H9 (cell line): ENCODE results near the gene SCYGR1. TPM values are rescaled to one million over a fixed set of nuclear protein-coding genes. Genes with fewer than 3 reads are reported as not detected.

Source experiments
- DNase-seq: peaks from one replicate; pipeline ENCODE4 v3.0.0-alpha.2; 2017
- H2AFZ ChIP-seq: one replicate; pipeline ENCODE4 v1.6.1; 2013; ENCODE audit warnings: mild to moderate bottlenecking, low read length, control low read depth, moderate library complexity
- H2AK5ac ChIP-seq: 2 replicates; pipeline ENCODE4 v1.6.1; 2013; ENCODE audit warnings: low read length, control low read depth, mixed read lengths; ENCODE audit not compliant: insufficient read length
- H2BK120ac ChIP-seq: one replicate; pipeline ENCODE4 v1.6.1; 2013; ENCODE audit warnings: low read depth, mild to moderate bottlenecking, low read length, control low read depth, inconsistent platforms; ENCODE audit not compliant: poor library complexity, severe bottlenecking
- H2BK12ac ChIP-seq: 2 replicates; pipeline ENCODE4 v1.6.1; 2013; ENCODE audit warnings: low read length, control low read depth, mixed read lengths, low read depth; ENCODE audit not compliant: insufficient read length
- H2BK15ac ChIP-seq: 2 replicates; pipeline ENCODE4 v1.6.1; 2013; ENCODE audit warnings: low read depth, low read length, control low read depth
- H2BK20ac ChIP-seq: one replicate; pipeline ENCODE4 v1.6.1; 2013; ENCODE audit warnings: low read depth, mild to moderate bottlenecking, low read length, control low read depth, inconsistent platforms; ENCODE audit not compliant: poor library complexity, severe bottlenecking
- H2BK5ac ChIP-seq: 2 replicates; pipeline ENCODE4 v1.6.1; 2013; ENCODE audit warnings: low read length, control low read depth, mixed read lengths; ENCODE audit not compliant: insufficient read length
- H3K14ac ChIP-seq: 2 replicates; pipeline ENCODE4 v1.6.1; 2013; ENCODE audit warnings: low read length, control low read depth; ENCODE audit not compliant: insufficient read depth
- H3K18ac ChIP-seq: 2 replicates; pipeline ENCODE4 v1.6.1; 2013; ENCODE audit warnings: low read depth, mild to moderate bottlenecking, mixed read lengths, low read length, control low read depth; ENCODE audit not compliant: insufficient read length
- H3K23ac ChIP-seq: 2 replicates; pipeline ENCODE4 v1.6.1; 2013; ENCODE audit warnings: low read length, control low read depth, mixed read lengths, low read depth; ENCODE audit not compliant: insufficient read length
- H3K23me2 ChIP-seq: 2 replicates; pipeline ENCODE4 v1.6.1; 2013; ENCODE audit warnings: low read depth, mild to moderate bottlenecking, mixed read lengths, low read length, control low read depth; ENCODE audit not compliant: insufficient read length, poor library complexity, severe bottlenecking
- H3K27ac ChIP-seq: 2 replicates; pipeline ENCODE4 v1.5.1; 2013; ENCODE audit warnings: low read length, control low read depth, mixed read lengths, low read depth; ENCODE audit not compliant: insufficient read length
- H3K27me3 ChIP-seq: 2 replicates; pipeline ENCODE4 v1.6.1; 2013; ENCODE audit warnings: low read length, control low read depth, inconsistent platforms; ENCODE audit not compliant: insufficient read depth
- H3K4ac ChIP-seq: 2 replicates; pipeline ENCODE4 v1.6.1; 2013; ENCODE audit warnings: low read depth, mild to moderate bottlenecking, control low read depth, inconsistent platforms, low read length, moderate library complexity
- H3K4me1 ChIP-seq: 2 replicates; pipeline ENCODE4 v1.6.1; 2013; ENCODE audit warnings: low read length, control low read depth, inconsistent platforms; ENCODE audit not compliant: insufficient read depth
- H3K4me2 ChIP-seq: 2 replicates; pipeline ENCODE4 v1.6.1; 2013; ENCODE audit warnings: low read length, control low read depth, mixed read lengths; ENCODE audit not compliant: insufficient read length, insufficient read depth
- H3K56ac ChIP-seq: 2 replicates; pipeline ENCODE4 v1.6.1; 2013; ENCODE audit warnings: low read depth, mild to moderate bottlenecking, mixed read lengths, low read length, control low read depth; ENCODE audit not compliant: insufficient read length
- H3K79me1 ChIP-seq: 2 replicates; pipeline ENCODE4 v1.6.1; 2013; ENCODE audit warnings: low read depth, mild to moderate bottlenecking, moderate library complexity, low read length, control low read depth, inconsistent platforms; ENCODE audit not compliant: insufficient read depth, poor library complexity, severe bottlenecking
- H3K79me2 ChIP-seq: 2 replicates; pipeline ENCODE4 v1.6.1; 2013; ENCODE audit warnings: low read length, control low read depth, inconsistent platforms; ENCODE audit not compliant: insufficient read depth
- H3K9ac ChIP-seq: 2 replicates; pipeline ENCODE4 v1.6.1; 2013; ENCODE audit warnings: low read length, control low read depth, mixed read lengths; ENCODE audit not compliant: insufficient read length; ENCODE audit errors: extremely low read depth
- H3K9me3 ChIP-seq: one replicate; pipeline ENCODE4 v1.6.1; 2013; ENCODE audit warnings: low read depth, low read length, inconsistent platforms; ENCODE audit not compliant: control insufficient read depth
- H3T11ph ChIP-seq: one replicate; pipeline ENCODE4 v1.6.1; 2013; ENCODE audit warnings: mild to moderate bottlenecking, low read length, control low read depth, inconsistent platforms
- H4K20me1 ChIP-seq: one replicate; pipeline ENCODE4 v1.6.1; 2013; ENCODE audit not compliant: control insufficient read depth, insufficient read length, insufficient read depth
- H4K5ac ChIP-seq: 2 replicates; pipeline ENCODE4 v1.6.1; 2013; ENCODE audit warnings: low read depth, mild to moderate bottlenecking, mixed read lengths, low read length, control low read depth; ENCODE audit not compliant: insufficient read length
- H4K8ac ChIP-seq: replicated peaks from 2 replicates; pipeline ENCODE4 v1.6.1; 2013; ENCODE audit warnings: low read length, control low read depth, mixed read lengths, low read depth; ENCODE audit not compliant: insufficient read length
- H4K91ac ChIP-seq: 2 replicates; pipeline ENCODE4 v1.6.1; 2013; ENCODE audit warnings: low read depth, mild to moderate bottlenecking, moderate library complexity, mixed read lengths, low read length, control low read depth; ENCODE audit not compliant: insufficient read length
- H3K27ac Mint-ChIP-seq, 3 experiments: 2 replicates in 2 of 3; 3 replicates in 1 of 3; pipeline ENCODE4 v1.8.0; 2020 to 2021; ENCODE audit warnings: mixed read lengths in 3 of 3, mild to moderate bottlenecking in 1 of 3, moderate library complexity in 1 of 3
- H3K27me3 Mint-ChIP-seq: 2 replicates; pipeline ENCODE4 v1.8.0; 2021; ENCODE audit warnings: low read depth, mild to moderate bottlenecking, moderate library complexity, mixed read lengths
- H3K36me3 Mint-ChIP-seq, 3 experiments: 2 replicates in 2 of 3; 3 replicates in 1 of 3; pipeline ENCODE4 v1.8.0; 2020 to 2021; ENCODE audit warnings: low read depth in 3 of 3, mixed read lengths in 3 of 3; ENCODE audit not compliant: insufficient read depth in 1 of 3
- H3K4me1 Mint-ChIP-seq, 2 experiments: 2 replicates each; pipeline ENCODE4 v1.8.0; 2020; ENCODE audit warnings: mixed read lengths in 2 of 2
- H3K4me3 Mint-ChIP-seq, 2 experiments: 2 replicates in 1 of 2; 3 replicates in 1 of 2; pipeline ENCODE4 v1.8.0; 2020 to 2021; ENCODE audit warnings: mild to moderate bottlenecking in 2 of 2, mixed read lengths in 2 of 2, moderate library complexity in 1 of 2
- H3K9me3 Mint-ChIP-seq, 2 experiments: 2 replicates in 1 of 2; 3 replicates in 1 of 2; pipeline ENCODE4 v1.8.0; 2020; ENCODE audit warnings: mild to moderate bottlenecking in 2 of 2, mixed read lengths in 2 of 2, moderate library complexity in 1 of 2
- CTCF ChIP-seq: fragments of 200-600 bp; sonication (generic); conservative IDR thresholded peaks from 3 replicates; pipeline ENCODE4 v1.8.0; 2021; ENCODE audit warnings: antibody characterized with exemption, mild to moderate bottlenecking
- WGBS: extraction: QIAGEN DNeasy Blood & Tissue Kit; methylation state at CpG from one replicate; pipeline ENCODE4 v1.1.7; 2013; ENCODE audit warnings: missing lambda C conversion rate, low lambda C conversion rate, mixed read lengths; ENCODE audit not compliant: insufficient read length; ENCODE audit errors: extremely low coverage; 5-methylcytosine and 5-hydroxymethylcytosine counted together
- total RNA-seq: library from RNA; stranded (reverse); gene quantifications from 2 replicates; pipeline ENCODE4 v1.2.1, GENCODE V29; 2021

SCYGR1 gene
- total RNA-seq, 1 experiment from 2014 or later: not detected

- no peaks in the 10 kb centered on the region for H3K79me2 ChIP-seq
Measured at GRCh38 chr2:227377467-227378351, 10.0 kb downstream of the SCYGR1 start.

More at GRCh38 chr2:227377467-227378351, 10.0 kb downstream of the SCYGR1 start:
- no peak overlapping the region for H4K8ac ChIP-seq
- no peaks in the 10 kb centered on the region for H3K4me1 ChIP-seq
- no CpG with 5 or more reads among the region's 8 CpGs for WGBS
- no peak overlapping the region for H2AK5ac ChIP-seq
- Mint-ChIP-seq H3K27me3 (no peaks in the 10 kb centered on the region), H3K4me1 (peaks cover 10 to 12% of the 10 kb centered on the region in 2 experiments), H3K36me3 (no peaks in the 10 kb centered on the region), H3K9me3 (no peaks in the 10 kb centered on the region), H3K27ac (no peak overlapping the region; a peak in 1 of 7 replicates), H3K4me3 (no peak overlapping the region)
- H3K23ac ChIP-seq: no peak overlapping the region
- no peak overlapping the region for H2BK5ac ChIP-seq
- H3K79me1 ChIP-seq: no peaks in the 10 kb centered on the region
- TF ChIP-seq CTCF: peak; percentile 33; the same call in 1 of the 3 replicates
- H2BK120ac ChIP-seq: no peak overlapping the region
- no peak overlapping the region for H2BK15ac ChIP-seq
- no peaks in the 10 kb centered on the region for H4K20me1 ChIP-seq
- H3K4ac ChIP-seq: no peak overlapping the region
- H2BK20ac ChIP-seq: no peak overlapping the region
- H3K14ac ChIP-seq: no peak overlapping the region
- no peak overlapping the region for H2BK12ac ChIP-seq
- H3K27ac ChIP-seq: no peak overlapping the region
- no peak overlapping the region for H3K4me2 ChIP-seq
- no peaks in the 10 kb centered on the region for H3K27me3 ChIP-seq
- H4K5ac ChIP-seq: no peak overlapping the region
- H3K9me3 ChIP-seq: no peaks in the 10 kb centered on the region
- no peak overlapping the region for H3T11ph ChIP-seq
- no peak overlapping the region for H4K91ac ChIP-seq
- H3K9ac ChIP-seq: no peak overlapping the region
- no peak for DNase-seq
- no peak overlapping the region for H2AFZ ChIP-seq
- no peaks in the 10 kb centered on the region for H3K23me2 ChIP-seq
- H3K56ac ChIP-seq: no peak overlapping the region
- no peak overlapping the region for H3K18ac ChIP-seq
